Loucy (cell line): ENCODE data around the gene SLC6A6.

Experiments
- H2AFZ ChIP-seq: fragments of 200-600 bp; sonication (generic); 2 replicates; pipeline ENCODE4 v1.6.0; 2016; ENCODE audit warnings: antibody characterized with exemption, mild to moderate bottlenecking, low read length, moderate library complexity
- H3F3A ChIP-seq: fragments of 200-600 bp; 2 replicates; pipeline ENCODE4 v1.6.0; 2016; ENCODE audit warnings: antibody characterized with exemption, low read depth, mild to moderate bottlenecking
- H3K27me3 ChIP-seq: fragments of 200-600 bp; sonication (generic); 2 replicates; pipeline ENCODE4 v1.6.1; 2014; ENCODE audit warnings: low read length, mild to moderate bottlenecking; ENCODE audit not compliant: insufficient read depth, poor library complexity, severe bottlenecking
- H3K36me3 ChIP-seq: fragments of 200-600 bp; sonication (generic); 2 replicates; pipeline ENCODE4 v1.6.1; 2016; ENCODE audit warnings: low read length; ENCODE audit not compliant: insufficient read depth
- H3K4me1 ChIP-seq: fragments of 200-600 bp; sonication (generic); 2 replicates; pipeline ENCODE4 v1.5.1; 2014; ENCODE audit warnings: low read length, mild to moderate bottlenecking; ENCODE audit not compliant: insufficient read depth, poor library complexity, severe bottlenecking
- H3K4me2 ChIP-seq: fragments of 200-600 bp; sonication (generic); 2 replicates; pipeline ENCODE4 v1.6.0; 2014; ENCODE audit warnings: antibody characterized with exemption, low read length, low read depth, mild to moderate bottlenecking; ENCODE audit not compliant: poor library complexity, severe bottlenecking
- H3K4me3 ChIP-seq: fragments of 200-600 bp; sonication (generic); 2 replicates; pipeline ENCODE4 v1.5.1; 2014; ENCODE audit warnings: low read length, mild to moderate bottlenecking, mixed read lengths; ENCODE audit not compliant: poor library complexity, severe bottlenecking
- H3K79me2 ChIP-seq: fragments of 200-600 bp; sonication (generic); 2 replicates; pipeline ENCODE4 v1.6.1; 2014; ENCODE audit warnings: low read length; ENCODE audit not compliant: insufficient read depth
- H3K9ac ChIP-seq: fragments of 200-600 bp; sonication (generic); 2 replicates; pipeline ENCODE4 v1.6.0; 2014; ENCODE audit warnings: mild to moderate bottlenecking, low read depth, low read length, moderate library complexity; ENCODE audit not compliant: poor library complexity, severe bottlenecking
- H3K9me2 ChIP-seq: fragments of 200-600 bp; sonication (generic); replicated peaks from 2 replicates; pipeline ENCODE4 v1.6.1; 2016; ENCODE audit warnings: low read depth, low read length, mixed read lengths
- H3K9me3 ChIP-seq: fragments of 200-600 bp; sonication (generic); 2 replicates; pipeline ENCODE4 v1.6.1; 2014; ENCODE audit warnings: mild to moderate bottlenecking, antibody characterized with exemption, low read length, low read depth; ENCODE audit not compliant: insufficient read depth
- H4K20me1 ChIP-seq: fragments of 200-600 bp; sonication (generic); 2 replicates; pipeline ENCODE4 v1.6.0; 2014; ENCODE audit warnings: antibody characterized with exemption, low read length, mild to moderate bottlenecking; ENCODE audit not compliant: insufficient read depth, poor library complexity, severe bottlenecking
- EZH2phosphoT487 ChIP-seq: fragments of 200-600 bp; IDR thresholded peaks from 2 replicates; pipeline ENCODE4 v1.6.1; 2018; ENCODE audit warnings: antibody characterized with exemption, mild to moderate bottlenecking, moderate library complexity, borderline replicate concordance
- TF ChIP-seq, protein P1 (sequence below): fragments of 200-600 bp; sonication (generic); conservative IDR thresholded peaks from 2 replicates; pipeline ENCODE4 v1.5.1; 2014; ENCODE audit warnings: mild to moderate bottlenecking, antibody characterized with exemption, low read length

Gene SLC6A6

DNA sequence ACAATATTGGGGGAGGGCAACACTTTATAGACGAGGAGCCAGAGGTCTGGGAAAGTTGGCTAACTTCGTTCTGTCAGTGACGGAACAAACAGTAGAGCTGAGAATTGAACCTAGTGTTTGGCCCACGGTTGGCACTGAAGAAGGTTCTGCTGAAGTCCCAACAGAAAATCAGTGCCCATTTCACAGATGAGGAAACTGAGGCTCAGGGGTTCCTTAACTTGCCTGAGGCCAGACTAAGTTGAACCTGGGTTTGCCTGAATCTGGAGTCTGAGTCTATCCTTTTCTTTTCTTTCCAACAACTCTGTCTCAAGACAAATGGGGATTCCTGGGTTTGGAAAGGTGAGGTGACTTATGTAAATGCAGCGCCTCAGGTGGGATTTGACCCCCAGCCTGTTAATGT lies 55.1 kb downstream of the SLC6A6 start:
- H3K9me3 ChIP-seq: no peaks in the 10 kb centered on the region
- no peaks in the 10 kb centered on the region for H4K20me1 ChIP-seq
- TF ChIP-seq, protein P1, sequence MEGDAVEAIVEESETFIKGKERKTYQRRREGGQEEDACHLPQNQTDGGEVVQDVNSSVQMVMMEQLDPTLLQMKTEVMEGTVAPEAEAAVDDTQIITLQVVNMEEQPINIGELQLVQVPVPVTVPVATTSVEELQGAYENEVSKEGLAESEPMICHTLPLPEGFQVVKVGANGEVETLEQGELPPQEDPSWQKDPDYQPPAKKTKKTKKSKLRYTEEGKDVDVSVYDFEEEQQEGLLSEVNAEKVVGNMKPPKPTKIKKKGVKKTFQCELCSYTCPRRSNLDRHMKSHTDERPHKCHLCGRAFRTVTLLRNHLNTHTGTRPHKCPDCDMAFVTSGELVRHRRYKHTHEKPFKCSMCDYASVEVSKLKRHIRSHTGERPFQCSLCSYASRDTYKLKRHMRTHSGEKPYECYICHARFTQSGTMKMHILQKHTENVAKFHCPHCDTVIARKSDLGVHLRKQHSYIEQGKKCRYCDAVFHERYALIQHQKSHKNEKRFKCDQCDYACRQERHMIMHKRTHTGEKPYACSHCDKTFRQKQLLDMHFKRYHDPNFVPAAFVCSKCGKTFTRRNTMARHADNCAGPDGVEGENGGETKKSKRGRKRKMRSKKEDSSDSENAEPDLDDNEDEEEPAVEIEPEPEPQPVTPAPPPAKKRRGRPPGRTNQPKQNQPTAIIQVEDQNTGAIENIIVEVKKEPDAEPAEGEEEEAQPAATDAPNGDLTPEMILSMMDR: no peak
- TF ChIP-seq EZH2phosphoT487: no peak
- H3K27me3 ChIP-seq: no peaks in the 10 kb centered on the region
- no peak overlapping the region for H3K4me3 ChIP-seq
- peaks cover 40% of the 10 kb centered on the region; the same call in 1 of the 2 replicates for H3K36me3 ChIP-seq
- no peaks in the 10 kb centered on the region for H3F3A ChIP-seq
- no peak overlapping the region for H3K9ac ChIP-seq
- no peaks in the 10 kb centered on the region for H3K4me1 ChIP-seq
- no peaks in the 10 kb centered on the region for H3K79me2 ChIP-seq
- no peak overlapping the region for H3K4me2 ChIP-seq
- H2AFZ ChIP-seq: no peak overlapping the region
- no peaks in the 10 kb centered on the region for H3K9me2 ChIP-seq

DNA sequence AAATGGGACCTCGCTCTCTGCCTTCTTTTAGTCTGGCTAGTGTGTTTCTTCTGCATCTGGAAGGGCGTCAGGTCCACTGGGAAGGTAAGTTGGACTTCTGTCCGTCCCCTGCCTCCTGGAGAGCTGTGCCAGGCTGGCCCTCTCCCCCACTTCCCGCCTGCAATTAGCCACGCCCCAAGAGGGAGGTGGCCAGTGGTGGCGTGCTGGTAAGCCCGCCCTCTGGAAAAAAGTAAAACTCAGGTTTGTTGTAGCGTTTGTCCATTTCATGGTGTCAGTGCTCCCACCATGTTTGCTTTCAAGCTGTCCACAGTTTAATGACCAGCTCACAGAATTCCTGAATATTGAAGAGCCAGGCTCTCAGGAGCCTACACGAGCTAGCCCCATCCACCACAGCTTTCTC lies 55.6 kb downstream of the SLC6A6 start:
- Histone ChIP-seq H3F3A (no peaks in the 10 kb centered on the region), H3K9ac (no peak overlapping the region), H3K4me3 (no peak overlapping the region), H3K4me2 (no peak overlapping the region), H2AFZ (no peak overlapping the region), H3K9me2 (no peaks in the 10 kb centered on the region), H4K20me1 (no peaks in the 10 kb centered on the region), H3K4me1 (no peaks in the 10 kb centered on the region), H3K79me2 (no peaks in the 10 kb centered on the region), H3K9me3 (no peaks in the 10 kb centered on the region), H3K36me3 (peaks cover 42% of the 10 kb centered on the region; the same call in 1 of the 2 replicates), H3K27me3 (no peaks in the 10 kb centered on the region)
- no peak for TF ChIP-seq EZH2phosphoT487
- TF ChIP-seq, protein P1: no peak

DNA sequence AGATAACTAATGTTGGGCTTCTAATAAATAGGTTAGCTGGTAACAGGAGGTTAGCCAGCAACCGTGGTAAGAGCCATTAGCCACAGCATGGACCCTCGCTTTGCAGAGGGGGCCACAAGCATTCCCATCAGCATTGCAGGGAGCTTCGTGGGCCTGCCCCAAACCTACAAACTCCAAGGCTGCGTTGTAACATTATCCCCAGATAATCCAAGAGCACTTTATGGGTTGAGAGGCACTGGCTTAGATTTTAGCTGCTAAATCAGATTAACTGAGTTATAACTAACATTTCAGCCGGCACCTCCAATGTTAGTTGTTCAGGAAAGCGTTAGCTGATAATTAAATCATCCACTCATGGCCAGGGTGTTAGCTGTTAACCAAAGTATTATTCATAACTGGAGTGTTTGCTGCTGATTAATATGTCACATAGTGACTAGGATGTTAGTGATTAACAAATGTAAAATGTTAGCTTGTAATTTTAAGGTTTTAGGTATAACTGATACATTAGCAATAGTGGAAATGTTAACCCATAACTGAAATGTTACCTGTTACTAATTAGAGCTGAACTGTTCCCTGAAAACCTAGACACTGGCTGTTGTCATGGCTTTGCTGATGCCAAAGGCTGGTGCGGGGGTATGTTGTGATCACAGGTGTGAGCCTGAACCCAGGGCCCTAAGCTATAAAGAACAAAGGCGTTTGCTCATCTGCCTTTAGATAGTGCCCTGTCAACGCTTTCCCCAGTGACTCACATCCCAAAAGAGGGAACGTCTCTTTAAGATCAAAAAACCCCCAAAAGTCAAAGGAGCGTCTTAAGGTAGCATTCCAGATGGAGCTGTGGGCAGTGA lies 56.2 kb downstream of the SLC6A6 start:
- H3K79me2 ChIP-seq: no peaks in the 10 kb centered on the region
- H3K9me2 ChIP-seq: no peaks in the 10 kb centered on the region
- H3K27me3 ChIP-seq: no peaks in the 10 kb centered on the region
- no peaks in the 10 kb centered on the region for H3F3A ChIP-seq
- peaks cover 46% of the 10 kb centered on the region; the same call in 1 of the 2 replicates for H3K36me3 ChIP-seq
- no peak overlapping the region for H2AFZ ChIP-seq
- no peaks in the 10 kb centered on the region for H3K4me1 ChIP-seq
- no peaks in the 10 kb centered on the region for H4K20me1 ChIP-seq
- no peak overlapping the region for H3K4me2 ChIP-seq
- no peak overlapping the region for H3K4me3 ChIP-seq
- no peak overlapping the region for H3K9ac ChIP-seq
- H3K9me3 ChIP-seq: no peaks in the 10 kb centered on the region
- TF ChIP-seq, protein P1: no peak
- TF ChIP-seq EZH2phosphoT487: no peak
